ENCODE data around the gene FOXL1.

Gene FOXL1

DNA sequence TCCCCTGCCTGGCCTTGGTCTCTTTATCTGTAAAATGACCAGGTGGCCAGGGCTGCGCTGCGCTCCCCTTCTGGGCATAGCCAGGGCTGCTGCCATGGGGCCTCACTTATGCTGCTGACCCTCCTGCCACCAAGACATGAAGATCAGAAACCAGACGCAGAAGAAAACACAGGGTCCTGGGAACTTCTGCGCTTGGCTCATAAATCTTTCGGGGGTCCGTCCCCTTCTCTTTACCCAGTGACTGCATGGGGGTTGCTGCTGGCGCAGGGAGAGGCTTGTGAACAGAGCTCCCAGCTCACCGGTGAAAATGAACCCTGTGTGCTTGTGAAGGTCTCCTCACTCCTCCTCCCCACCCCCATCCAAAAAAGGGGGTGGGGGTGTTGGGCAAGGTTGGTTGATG lies 5.7 kb upstream of the FOXL1 start:
- TF ChIP-seq CTCF (conservative IDR thresholded peaks at IDR 0.05; ENCODE audit: low read depth, low read length): no peak
- no peak for DNase-seq (ENCODE audit: low read depth)
- H3K4me3 ChIP-seq (ENCODE audit: low read length): no peak overlapping the region

DNA sequence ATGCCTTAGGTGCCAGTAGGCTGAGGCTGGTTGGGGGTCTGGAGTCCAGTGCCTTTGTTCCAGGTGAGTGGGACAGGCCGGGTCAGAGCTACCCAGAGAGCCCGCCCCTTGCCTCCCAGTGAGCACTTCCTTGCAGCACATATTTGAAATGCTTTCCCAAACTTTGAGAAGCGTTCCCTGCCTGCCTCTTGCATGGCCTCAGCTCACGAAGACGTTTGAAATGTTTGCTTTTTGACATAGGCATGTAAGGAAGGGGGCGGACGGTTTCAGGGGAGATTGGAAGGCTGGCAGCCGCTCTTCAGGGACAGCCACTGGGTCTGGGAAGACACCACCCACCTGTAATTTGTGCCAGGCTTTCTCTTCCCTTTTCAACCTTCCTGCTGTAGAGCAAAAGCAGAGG lies 5.1 kb upstream of the FOXL1 start:
- no peak for DNase-seq (ENCODE audit: low read depth)
- no peak overlapping the region for H3K4me3 ChIP-seq (ENCODE audit: low read length)
- TF ChIP-seq CTCF (conservative IDR thresholded peaks at IDR 0.05; ENCODE audit: low read depth, low read length): no peak

DNA sequence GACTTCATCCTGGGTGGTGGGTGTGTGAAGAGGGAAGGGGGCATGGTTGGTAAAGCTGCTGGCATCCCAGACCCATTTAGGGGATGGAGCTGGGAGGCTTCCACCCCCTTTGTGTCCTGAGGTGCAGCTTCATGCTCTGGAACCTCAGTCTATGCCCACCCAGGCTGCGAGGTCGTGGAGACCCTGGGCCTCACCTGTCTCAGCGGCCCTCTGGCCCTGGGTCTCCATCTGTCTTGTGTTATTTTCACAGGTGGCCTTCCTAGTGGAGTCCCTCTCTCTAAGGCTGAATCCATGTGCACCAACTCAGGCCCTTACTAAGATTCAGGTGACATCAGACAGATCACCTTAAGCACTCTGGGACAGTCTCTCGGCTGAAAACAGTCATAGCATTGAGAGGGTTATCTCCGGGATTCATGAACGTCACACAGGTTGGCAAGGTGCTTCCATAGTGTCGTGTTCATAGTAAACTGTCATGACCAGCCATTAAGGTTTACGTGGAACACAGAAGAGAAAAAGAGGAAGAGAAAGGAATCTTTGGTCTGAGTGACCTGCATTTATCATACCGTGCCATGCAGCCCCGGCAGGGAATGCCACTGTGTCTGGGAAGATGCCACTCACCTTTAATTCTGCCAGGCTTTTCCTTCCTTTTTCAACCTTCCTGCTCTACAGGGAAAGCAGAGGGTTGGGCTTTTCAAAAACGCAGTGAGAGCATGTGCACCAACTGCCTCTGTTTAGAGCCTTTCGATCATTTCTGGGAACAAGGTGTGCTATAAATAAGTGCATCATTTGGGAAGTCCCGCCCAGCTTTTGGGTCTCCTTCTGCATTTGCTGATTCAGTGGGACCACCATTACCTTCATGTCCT lies 4.5 kb upstream of the FOXL1 start:
- no peak overlapping the region for H3K4me3 ChIP-seq (ENCODE audit: low read length)
- DNase-seq (ENCODE audit: low read depth): no peak
- TF ChIP-seq CTCF (conservative IDR thresholded peaks at IDR 0.05; ENCODE audit: low read depth, low read length): no peak

DNA sequence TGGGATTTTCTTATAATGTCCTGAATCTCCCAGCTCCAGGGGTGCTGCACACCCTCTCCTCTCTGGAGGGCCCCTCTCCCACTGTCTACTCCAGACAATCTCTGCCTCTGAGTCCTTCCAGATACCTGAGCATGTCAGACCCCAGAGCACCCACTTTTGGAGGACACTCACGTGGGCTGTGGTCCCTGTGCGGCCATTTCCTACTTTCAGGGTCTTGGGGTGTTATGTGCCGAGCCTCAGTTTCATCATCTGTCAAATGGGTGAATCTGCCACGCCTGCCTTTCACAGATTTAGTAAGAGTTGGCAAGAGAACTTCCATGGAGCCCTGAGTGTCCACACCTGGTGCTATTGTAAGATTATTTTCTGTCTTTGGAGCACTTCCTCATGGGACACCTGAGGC lies 3.7 kb upstream of the FOXL1 start:
- no peak for TF ChIP-seq CTCF (conservative IDR thresholded peaks at IDR 0.05; ENCODE audit: low read depth, low read length)
- no peak overlapping the region for H3K4me3 ChIP-seq (ENCODE audit: low read length)
- no peak for DNase-seq (ENCODE audit: low read depth)

DNA sequence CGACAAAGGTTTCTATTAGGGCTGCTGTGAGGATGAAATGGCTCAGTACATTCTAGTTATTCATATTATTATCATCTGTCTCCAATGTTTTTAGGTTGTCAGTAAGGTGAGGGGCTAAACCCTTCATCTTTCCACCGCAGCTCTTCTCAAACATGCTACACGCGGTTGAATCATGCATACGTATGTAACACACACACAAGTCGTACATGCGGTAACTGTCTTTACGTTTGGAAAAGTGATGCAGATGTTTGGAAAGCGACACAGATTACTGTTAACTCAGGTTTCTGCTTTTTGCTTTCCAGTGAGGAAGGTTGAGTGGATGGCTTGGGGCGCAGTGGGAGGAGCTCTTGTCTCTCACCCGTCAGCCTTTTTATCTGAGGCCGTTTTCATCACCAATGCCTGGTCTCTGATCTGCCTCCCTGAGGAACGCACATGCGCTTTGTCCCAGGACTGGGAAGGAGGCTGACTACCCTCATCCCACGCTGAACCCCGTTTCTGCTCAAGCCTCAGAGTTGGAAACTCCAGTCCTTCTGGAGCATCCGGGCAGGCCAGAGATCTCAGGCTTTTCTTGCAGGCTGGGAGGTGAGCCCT lies 3.2 kb upstream of the FOXL1 start:
- no peak for TF ChIP-seq CTCF (conservative IDR thresholded peaks at IDR 0.05; ENCODE audit: low read depth, low read length)
- DNase-seq (ENCODE audit: low read depth): no peak
- H3K4me3 ChIP-seq (ENCODE audit: low read length): peak overlapping the region; percentile 65

DNA sequence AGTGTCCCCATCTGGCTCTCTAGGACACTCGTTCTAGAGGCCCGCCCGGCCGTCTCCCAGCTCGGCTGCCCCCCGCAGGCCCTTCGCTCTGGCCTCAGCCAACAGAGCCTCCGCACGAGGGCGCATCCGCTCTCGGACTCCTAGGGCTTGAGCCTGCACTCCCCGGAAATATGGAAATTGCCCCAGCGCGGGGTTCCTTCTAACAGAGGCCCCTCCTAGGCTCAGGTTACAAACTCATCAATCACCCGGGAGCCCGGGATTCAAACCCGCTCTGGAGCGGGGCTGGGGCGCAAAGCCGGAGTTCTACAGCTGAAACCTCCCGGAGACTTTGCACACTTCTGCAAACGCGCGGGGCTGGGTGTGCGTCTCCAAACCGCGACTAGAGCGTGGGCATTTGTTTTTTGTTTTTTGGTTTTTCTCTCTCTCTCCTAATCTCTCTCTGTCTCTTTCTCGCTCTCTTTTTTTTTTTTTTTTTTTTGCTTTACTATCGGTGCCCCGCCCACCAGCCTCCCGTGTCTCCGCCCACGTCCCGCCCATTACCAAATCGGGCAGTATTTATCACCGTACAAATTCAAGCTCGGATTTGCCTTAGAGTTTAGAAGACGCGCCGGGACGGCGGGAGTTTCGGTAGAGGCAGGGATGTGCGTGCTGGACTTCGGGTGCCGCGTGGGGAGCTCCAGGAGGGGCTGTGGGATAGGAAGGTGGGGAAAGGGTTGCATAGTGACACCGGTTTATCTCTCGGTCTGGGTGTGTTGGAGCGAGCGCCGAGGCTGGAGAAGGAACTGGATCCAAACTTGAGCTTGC lies 2.4 kb upstream of the FOXL1 start:
- peak; percentile 82 for TF ChIP-seq CTCF (conservative IDR thresholded peaks at IDR 0.05; ENCODE audit: low read depth, low read length)
- DNase-seq (ENCODE audit: low read depth): no peak
- peak overlapping the region; percentile 65 for H3K4me3 ChIP-seq (ENCODE audit: low read length)
